GM23248 (cell line): ENCODE measurements around the gene BAG2.

Source experiments
- EZH2 ChIP-seq: fragments of 200-600 bp; sonication (generic); IDR thresholded peaks from 2 replicates; pipeline ENCODE4 v1.6.1; 2018; ENCODE audit warnings: antibody characterized with exemption, mild to moderate bottlenecking; ENCODE audit not compliant: insufficient read depth, poor library complexity, severe bottlenecking
- EZH2phosphoT487 ChIP-seq: fragments of 200-600 bp; sonication (generic); IDR thresholded peaks from 2 replicates; pipeline ENCODE4 v1.6.1; 2018; ENCODE audit warnings: antibody characterized with exemption, moderate library complexity, mild to moderate bottlenecking, low read depth; ENCODE audit not compliant: insufficient read depth

DNA sequence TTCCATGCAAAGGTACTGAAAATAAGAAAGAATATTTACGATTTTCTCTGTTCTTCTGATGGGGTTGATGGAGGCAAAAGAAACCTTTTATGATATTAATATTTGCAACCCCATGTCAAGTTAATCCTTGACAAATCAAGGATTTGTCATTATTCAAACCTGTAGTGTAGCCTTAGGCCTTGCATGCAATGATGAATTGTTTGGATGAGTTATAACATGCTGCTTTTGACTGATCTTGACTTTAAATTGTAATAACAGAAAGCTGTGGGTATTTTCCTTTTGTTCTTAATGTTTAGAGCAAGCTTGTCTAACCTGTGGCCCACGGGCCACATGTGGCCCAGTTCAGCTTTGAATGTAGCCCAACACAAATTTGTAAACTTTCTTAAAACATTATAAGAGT, 13.0 kb upstream of the BAG2 start:
- TF ChIP-seq EZH2: no peak
- no peak for TF ChIP-seq EZH2phosphoT487
